ENCODE data around the gene TPD52L1. TPM values are rescaled to one million over a fixed set of nuclear protein-coding genes. Genes with fewer than 3 reads are reported as not detected.

Gene TPD52L1
- total and polyA plus RNA-seq, 2 of the 13 experiments (the other 11 are each of a cell fraction or from before 2014, with no cell fraction given): 0.49 to 0.53 TPM

DNA sequence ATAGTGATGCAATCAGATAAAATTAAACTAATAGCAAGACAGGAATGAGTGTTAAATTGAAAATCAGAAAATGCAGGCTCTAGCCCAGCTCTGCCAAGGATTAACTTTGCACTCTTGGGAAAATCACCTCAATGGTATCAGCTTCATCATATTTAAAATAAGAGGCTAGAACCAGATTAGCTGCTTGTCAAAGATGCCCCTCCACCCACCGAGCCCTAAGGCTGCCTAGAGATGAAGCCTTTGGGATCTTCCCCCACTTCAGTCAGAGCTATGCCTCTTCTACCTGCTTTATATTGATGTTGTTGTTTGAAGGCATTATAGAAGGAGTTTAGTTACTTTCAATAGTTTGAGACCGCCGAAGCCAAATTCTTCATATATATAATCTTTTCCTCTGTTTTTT, 100.7 kb downstream of the TPD52L1 start (continued):
- TF ChIP-seq, protein P1, sequence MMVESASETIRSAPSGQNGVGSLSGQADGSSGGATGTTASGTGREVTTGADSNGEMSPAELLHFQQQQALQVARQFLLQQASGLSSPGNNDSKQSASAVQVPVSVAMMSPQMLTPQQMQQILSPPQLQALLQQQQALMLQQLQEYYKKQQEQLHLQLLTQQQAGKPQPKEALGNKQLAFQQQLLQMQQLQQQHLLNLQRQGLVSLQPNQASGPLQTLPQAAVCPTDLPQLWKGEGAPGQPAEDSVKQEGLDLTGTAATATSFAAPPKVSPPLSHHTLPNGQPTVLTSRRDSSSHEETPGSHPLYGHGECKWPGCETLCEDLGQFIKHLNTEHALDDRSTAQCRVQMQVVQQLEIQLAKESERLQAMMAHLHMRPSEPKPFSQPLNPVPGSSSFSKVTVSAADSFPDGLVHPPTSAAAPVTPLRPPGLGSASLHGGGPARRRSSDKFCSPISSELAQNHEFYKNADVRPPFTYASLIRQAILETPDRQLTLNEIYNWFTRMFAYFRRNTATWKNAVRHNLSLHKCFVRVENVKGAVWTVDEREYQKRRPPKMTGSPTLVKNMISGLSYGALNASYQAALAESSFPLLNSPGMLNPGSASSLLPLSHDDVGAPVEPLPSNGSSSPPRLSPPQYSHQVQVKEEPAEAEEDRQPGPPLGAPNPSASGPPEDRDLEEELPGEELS (CRISPR knock-in tag; IDR thresholded peaks at IDR 0.05): no peak
- no peak for TF ChIP-seq GTF3A (CRISPR knock-in tag; conservative IDR thresholded peaks at IDR 0.05)
- TF ChIP-seq, protein P2, sequence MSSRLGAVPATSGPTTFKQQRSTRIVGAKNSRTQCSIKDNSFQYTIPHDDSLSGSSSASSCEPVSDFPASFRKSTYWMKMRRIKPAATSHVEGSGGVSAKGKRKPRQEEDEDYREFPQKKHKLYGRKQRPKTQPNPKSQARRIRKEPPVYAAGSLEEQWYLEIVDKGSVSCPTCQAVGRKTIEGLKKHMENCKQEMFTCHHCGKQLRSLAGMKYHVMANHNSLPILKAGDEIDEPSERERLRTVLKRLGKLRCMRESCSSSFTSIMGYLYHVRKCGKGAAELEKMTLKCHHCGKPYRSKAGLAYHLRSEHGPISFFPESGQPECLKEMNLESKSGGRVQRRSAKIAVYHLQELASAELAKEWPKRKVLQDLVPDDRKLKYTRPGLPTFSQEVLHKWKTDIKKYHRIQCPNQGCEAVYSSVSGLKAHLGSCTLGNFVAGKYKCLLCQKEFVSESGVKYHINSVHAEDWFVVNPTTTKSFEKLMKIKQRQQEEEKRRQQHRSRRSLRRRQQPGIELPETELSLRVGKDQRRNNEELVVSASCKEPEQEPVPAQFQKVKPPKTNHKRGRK (CRISPR knock-in tag; IDR thresholded peaks at IDR 0.05): no peak
- TF ChIP-seq SYNCRIP (IDR thresholded peaks at IDR 0.05; ENCODE audit: insufficient read depth, low read depth, low read length): no peak
- TF ChIP-seq GFI1 (CRISPR knock-in tag; IDR thresholded peaks at IDR 0.05; ENCODE audit: borderline replicate concordance): no peak
- TF ChIP-seq PPARG (CRISPR knock-in tag; conservative IDR thresholded peaks at IDR 0.05): no peak
- no peak for TF ChIP-seq ZNF337 (CRISPR knock-in tag; IDR thresholded peaks at IDR 0.05; ENCODE audit: borderline replicate concordance, low read depth)
- TF ChIP-seq NCOA5 (CRISPR knock-in tag; IDR thresholded peaks at IDR 0.05): no peak
- TF ChIP-seq HDAC1 (CRISPR knock-in tag; IDR thresholded peaks at IDR 0.05): no peak
- TF ChIP-seq ZNF34 (CRISPR knock-in tag; IDR thresholded peaks at IDR 0.05; ENCODE audit: borderline replicate concordance): no peak

DNA sequence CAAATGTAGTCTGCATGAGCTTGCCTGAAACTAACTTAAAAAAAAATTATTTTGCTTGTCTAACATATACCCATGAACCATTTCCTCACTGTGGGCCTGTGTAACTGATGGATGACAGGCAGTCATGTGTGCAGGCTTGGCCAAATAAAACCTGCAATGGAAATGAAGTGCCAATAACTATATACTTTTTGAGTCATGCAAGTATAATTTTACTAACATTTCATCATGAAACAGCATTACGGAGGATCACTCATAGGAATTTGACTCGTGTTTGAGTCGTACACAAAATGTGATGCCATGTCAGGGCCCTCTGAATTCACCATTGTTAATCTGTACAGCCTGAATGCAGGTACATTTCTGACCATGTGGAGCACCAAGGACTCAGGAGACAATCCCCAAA, 101.6 kb downstream of the TPD52L1 start:
- no peak for DNase-seq (ENCODE audit: low spot score)
- H3K9me3 ChIP-seq (ENCODE audit: low read length): no peaks in the 10 kb centered on the region
- no TSS peak for BruUV-seq (replicated peaks)
- H3K9ac ChIP-seq (ENCODE audit: insufficient read depth, low read depth, low read length): no peak overlapping the region
- no peaks in the 10 kb centered on the region for H3K79me2 ChIP-seq (ENCODE audit: insufficient read depth, low read length)
- H3K36me3 ChIP-seq (replicated peaks in 1 of 2; ENCODE audit: control insufficient read depth in 1 of 2, insufficient read depth in 2 of 2, low read length in 2 of 2): no peaks in the 10 kb centered on the region
- intact Hi-C loops (cut with micrococcal nuclease; ENCODE audit: unreplicated experiment): no loop called here
- no peak overlapping the region for H2AFZ ChIP-seq (ENCODE audit: low read length)
- peaks cover 0 to 3% of the 10 kb centered on the region in 2 experiments; a peak in 1 of 5 replicates for H3K27me3 ChIP-seq (ENCODE audit: control insufficient read depth in 1 of 2, insufficient read depth in 2 of 2, low read length in 2 of 2)
- POLR2A ChIA-PET: no interaction called here
- ATAC-seq: no peak
- WGBS (ENCODE audit: low lambda C conversion rate): 33% methylated on average over 3 of the region's 3 CpGs
- H3K4me3 ChIP-seq (replicated peaks in 1 of 3; ENCODE audit: insufficient read depth in 1 of 3, low read depth in 2 of 3, low read length in 3 of 3): no peak overlapping the region
- FAIRE-seq: no peak
- no peaks in the 10 kb centered on the region for H4K20me1 ChIP-seq (ENCODE audit: insufficient read depth, low read length)
- H3K27ac ChIP-seq (ENCODE audit: extremely low read length, insufficient read depth, low read length): no peak overlapping the region
- CTCF ChIA-PET (ENCODE audit: low intra/inter-chr PET ratio, low total read pairs): no interaction called here
- H3K4me2 ChIP-seq (ENCODE audit: low read depth, low read length): no peak overlapping the region
- in situ Hi-C loops (cut with HindIII; ENCODE audit: extremely low pct_ligation_motif_present, low pct_unique_long_range_greater_than_20kb): no loop called here
- no peaks in the 10 kb centered on the region for H3K4me1 ChIP-seq (ENCODE audit: insufficient read depth, low read length)
- TF ChIP-seq RORA (CRISPR knock-in tag; IDR thresholded peaks at IDR 0.05) (no peak), RFXAP (CRISPR knock-in tag; IDR thresholded peaks at IDR 0.05; ENCODE audit: borderline replicate concordance) (no peak), ATF7-NPFF (CRISPR knock-in tag; IDR thresholded peaks at IDR 0.05; ENCODE audit: low read depth) (no peak), HDAC1 (CRISPR knock-in tag; IDR thresholded peaks at IDR 0.05) (no peak)
- TF ChIP-seq, protein P3, sequence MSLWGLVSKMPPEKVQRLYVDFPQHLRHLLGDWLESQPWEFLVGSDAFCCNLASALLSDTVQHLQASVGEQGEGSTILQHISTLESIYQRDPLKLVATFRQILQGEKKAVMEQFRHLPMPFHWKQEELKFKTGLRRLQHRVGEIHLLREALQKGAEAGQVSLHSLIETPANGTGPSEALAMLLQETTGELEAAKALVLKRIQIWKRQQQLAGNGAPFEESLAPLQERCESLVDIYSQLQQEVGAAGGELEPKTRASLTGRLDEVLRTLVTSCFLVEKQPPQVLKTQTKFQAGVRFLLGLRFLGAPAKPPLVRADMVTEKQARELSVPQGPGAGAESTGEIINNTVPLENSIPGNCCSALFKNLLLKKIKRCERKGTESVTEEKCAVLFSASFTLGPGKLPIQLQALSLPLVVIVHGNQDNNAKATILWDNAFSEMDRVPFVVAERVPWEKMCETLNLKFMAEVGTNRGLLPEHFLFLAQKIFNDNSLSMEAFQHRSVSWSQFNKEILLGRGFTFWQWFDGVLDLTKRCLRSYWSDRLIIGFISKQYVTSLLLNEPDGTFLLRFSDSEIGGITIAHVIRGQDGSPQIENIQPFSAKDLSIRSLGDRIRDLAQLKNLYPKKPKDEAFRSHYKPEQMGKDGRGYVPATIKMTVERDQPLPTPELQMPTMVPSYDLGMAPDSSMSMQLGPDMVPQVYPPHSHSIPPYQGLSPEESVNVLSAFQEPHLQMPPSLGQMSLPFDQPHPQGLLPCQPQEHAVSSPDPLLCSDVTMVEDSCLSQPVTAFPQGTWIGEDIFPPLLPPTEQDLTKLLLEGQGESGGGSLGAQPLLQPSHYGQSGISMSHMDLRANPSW (CRISPR knock-in tag; IDR thresholded peaks at IDR 0.05; ENCODE audit: borderline replicate concordance): no peak
- TF ChIP-seq, protein P4, sequence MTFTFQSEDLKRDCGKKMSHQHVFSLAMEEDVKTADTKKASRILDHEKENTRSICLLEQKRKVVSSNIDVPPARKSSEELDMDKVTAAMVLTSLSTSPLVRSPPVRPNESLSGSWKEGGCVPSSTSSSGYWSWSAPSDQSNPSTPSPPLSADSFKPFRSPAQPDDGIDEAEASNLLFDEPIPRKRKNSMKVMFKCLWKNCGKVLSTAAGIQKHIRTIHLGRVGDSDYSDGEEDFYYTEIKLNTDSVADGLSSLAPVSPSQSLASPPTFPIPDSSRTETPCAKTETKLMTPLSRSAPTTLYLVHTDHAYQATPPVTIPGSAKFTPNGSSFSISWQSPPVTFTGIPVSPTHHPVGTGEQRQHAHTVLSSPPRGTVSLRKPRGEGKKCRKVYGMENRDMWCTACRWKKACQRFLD (CRISPR knock-in tag; IDR thresholded peaks at IDR 0.05; ENCODE audit: borderline replicate concordance): no peak
- TF ChIP-seq, protein P5, sequence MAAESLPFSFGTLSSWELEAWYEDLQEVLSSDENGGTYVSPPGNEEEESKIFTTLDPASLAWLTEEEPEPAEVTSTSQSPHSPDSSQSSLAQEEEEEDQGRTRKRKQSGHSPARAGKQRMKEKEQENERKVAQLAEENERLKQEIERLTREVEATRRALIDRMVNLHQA (CRISPR knock-in tag; IDR thresholded peaks at IDR 0.05): no peak
